Colonic mucosa (tissue), 4 donors: Measurements from ENCODE around the gene MSH2. TPM values are rescaled to one million over a fixed set of nuclear protein-coding genes. Genes with fewer than 3 reads are reported as not detected.

Source experiments
- DNase-seq: peaks from one replicate; pipeline ENCODE4 v3.0.0-alpha.2; 2020
- H3K27ac ChIP-seq: fragments of 200-600 bp; one replicate; pipeline ENCODE4 v1.8.0; 2021
- H3K27me3 ChIP-seq: fragments of 200-600 bp; one replicate; pipeline ENCODE4 v1.8.0; 2021
- H3K36me3 ChIP-seq: fragments of 200-600 bp; one replicate; pipeline ENCODE4 v1.8.0; 2021
- H3K4me1 ChIP-seq: fragments of 200-600 bp; one replicate; pipeline ENCODE4 v1.8.0; 2021; ENCODE audit warnings: mild to moderate bottlenecking
- H3K4me3 ChIP-seq: fragments of 200-600 bp; one replicate; pipeline ENCODE4 v1.8.0; 2021
- H3K9ac ChIP-seq, 2 donors: one replicate each; pipeline ENCODE4 v1.7.0; 2013; ENCODE audit warnings: control low read depth in 2 of 2, low read depth in 2 of 2, low read length in 2 of 2
- H3K9me3 ChIP-seq: fragments of 200-600 bp; one replicate; pipeline ENCODE4 v1.8.0; 2021
- CTCF ChIP-seq: fragments of 200-600 bp; IDR thresholded peaks from one replicate; pipeline ENCODE4 v1.8.0; 2022; ENCODE audit warnings: antibody characterized with exemption, mild to moderate bottlenecking
- intact Hi-C: fragments of 100-400 bp; cut with DNase I; formaldehyde crosslinking; loops from one replicate; pipeline ENCODE4 v1.14.1; 2022
- microRNA-seq: library from miRNA; unstranded; fragments of <30 nt; microRNA quantifications from one replicate; pipeline ENCODE4, GENCODE V29; 2019
- total RNA-seq, 2 donors: library from RNA; stranded (reverse); fragmentation: NEBNext Ultra II Directional in 1 of 2; extraction: Animal tissue kit (Norgen Biotek cat#: 25700) in 1 of 2; gene quantifications; one replicate each; pipeline ENCODE4 v1.2.1, GENCODE V29; 2021
- donor health status: healthy.
- donor health status: DM: no; HTN: no; CAD: no.
- donor health status: DM: no; HTN: no; CAD: no.

Gene MSH2
- total RNA-seq, 2 donors from 2014 or later: 16.5 to 35.1 TPM

DNA sequence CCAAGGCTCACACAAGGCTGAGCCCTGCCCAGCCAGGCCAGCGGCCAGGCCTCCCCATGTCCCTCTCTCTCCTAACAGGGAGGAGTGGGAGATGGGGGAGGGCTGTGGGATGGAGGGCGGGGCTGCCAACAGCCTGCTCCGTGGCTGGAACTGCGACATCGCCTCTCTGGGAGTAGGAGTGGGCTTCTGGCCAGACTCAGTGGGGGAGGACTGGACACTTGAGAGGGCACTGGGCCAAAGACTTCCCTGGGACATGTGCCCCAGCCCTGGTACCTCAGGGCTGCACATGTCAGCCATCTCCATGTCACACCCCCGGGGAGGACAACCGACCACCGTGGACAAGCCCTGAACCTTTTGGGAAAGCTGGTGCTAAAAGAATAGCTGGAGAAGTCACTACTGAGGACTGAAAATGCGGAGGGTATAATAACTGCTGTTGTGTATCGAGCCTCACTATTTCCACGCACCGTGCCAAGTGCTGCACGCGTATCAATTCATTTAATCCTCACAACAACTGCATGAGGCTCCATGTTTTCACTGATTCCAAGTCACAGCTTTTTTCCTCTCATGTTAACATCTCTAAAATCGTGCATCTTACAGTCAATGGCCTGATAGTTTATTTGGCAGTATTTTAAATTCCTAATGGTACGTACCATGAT, 127.3 kb downstream of the MSH2 start:
- Histone ChIP-seq H3K36me3 (no peaks in the 10 kb centered on the region), H3K4me3 (no peak overlapping the region), H3K9me3 (no peaks in the 10 kb centered on the region), H3K27me3 (no peaks in the 10 kb centered on the region), H3K27ac (no peak overlapping the region), H3K9ac (no peak overlapping the region), H3K4me1 (no peaks in the 10 kb centered on the region)
- no peak for DNase-seq
- intact Hi-C loops: no loop called here
- no peak for TF ChIP-seq CTCF

DNA sequence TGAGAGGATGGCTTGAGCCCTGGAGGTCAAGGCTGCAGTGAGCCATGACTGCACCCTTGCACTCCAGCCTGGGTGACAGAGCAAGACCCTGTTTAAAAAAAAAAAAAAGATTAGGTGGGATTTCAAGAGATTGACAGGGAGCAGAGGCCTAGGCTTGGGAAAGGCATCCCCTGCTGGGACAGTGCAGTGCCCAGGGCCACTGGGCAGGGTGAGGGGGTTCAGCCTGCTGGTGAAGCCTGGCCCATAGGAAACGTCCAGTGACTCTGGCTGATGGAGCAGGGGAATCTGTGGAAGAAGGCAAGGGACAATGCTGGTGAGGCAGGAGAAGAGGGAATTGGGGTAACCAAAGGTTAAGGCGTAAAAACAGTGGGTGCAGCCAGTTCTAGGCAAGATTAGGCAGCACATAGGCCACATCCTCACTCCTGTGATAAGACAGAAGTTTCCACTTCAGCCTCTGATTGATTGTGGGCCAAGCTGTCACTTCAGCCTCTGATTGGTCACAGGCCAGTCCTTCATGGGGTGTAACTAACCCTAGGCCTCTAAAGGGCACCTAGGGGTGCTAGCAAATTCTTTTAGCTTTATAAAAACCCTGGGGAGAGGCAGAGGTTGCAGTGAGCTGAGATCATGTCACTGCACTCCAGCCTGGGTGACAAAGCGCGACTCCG, 128.6 kb downstream of the MSH2 start:
- Histone ChIP-seq H3K9ac (no peak overlapping the region), H3K27ac (no peak overlapping the region), H3K4me1 (no peaks in the 10 kb centered on the region), H3K36me3 (no peaks in the 10 kb centered on the region), H3K4me3 (no peak overlapping the region), H3K9me3 (no peaks in the 10 kb centered on the region), H3K27me3 (no peaks in the 10 kb centered on the region)
- intact Hi-C loops: no loop called here
- no peak for DNase-seq
- no peak for TF ChIP-seq CTCF

Small RNA genes within 50 kb of the gene (microRNA-seq; reads per million reads assigned to microRNA genes)
- gene MIR559: 12.1 reads per million, percentile 20 among the genes with 10 or more reads in this experiment

Other genes with a start within 250 kb of the MSH2 start
- gene STPG4, start 247.8 kb upstream of the MSH2 start, total RNA-seq: under 1 TPM; 0.21 to 0.47 TPM
- gene CALM2, start 226.6 kb upstream of the MSH2 start, total RNA-seq: 100 to 1,000 TPM; 644 to 833 TPM
- gene EPCAM, start 33.8 kb upstream of the MSH2 start, total RNA-seq: 1,000 to 10,000 TPM; 1,354 to 1,578 TPM
- under 1 TPM; 0.07 to 0.37 TPM for gene KCNK12, start 167.8 kb downstream of the MSH2 start, total RNA-seq